Retinal pigment epithelial cell (primary cell): ENCODE data around the gene P2RY2.

Source experiments
- DNase-seq: peaks from one replicate; pipeline ENCODE4 v3.0.0-alpha.2; 2010; ENCODE audit warnings: low read depth
- H3K4me3 ChIP-seq: 2 replicates; pipeline ENCODE4 v1.5.1; 2011; ENCODE audit warnings: mild to moderate bottlenecking, low read length, control low read depth, moderate library complexity
- TF ChIP-seq, protein P1 (sequence below): conservative IDR thresholded peaks from 2 replicates; pipeline ENCODE4 v1.5.1; 2011; ENCODE audit warnings: low read depth, low read length, control low read depth, inconsistent platforms

P2RY2 gene

DNA sequence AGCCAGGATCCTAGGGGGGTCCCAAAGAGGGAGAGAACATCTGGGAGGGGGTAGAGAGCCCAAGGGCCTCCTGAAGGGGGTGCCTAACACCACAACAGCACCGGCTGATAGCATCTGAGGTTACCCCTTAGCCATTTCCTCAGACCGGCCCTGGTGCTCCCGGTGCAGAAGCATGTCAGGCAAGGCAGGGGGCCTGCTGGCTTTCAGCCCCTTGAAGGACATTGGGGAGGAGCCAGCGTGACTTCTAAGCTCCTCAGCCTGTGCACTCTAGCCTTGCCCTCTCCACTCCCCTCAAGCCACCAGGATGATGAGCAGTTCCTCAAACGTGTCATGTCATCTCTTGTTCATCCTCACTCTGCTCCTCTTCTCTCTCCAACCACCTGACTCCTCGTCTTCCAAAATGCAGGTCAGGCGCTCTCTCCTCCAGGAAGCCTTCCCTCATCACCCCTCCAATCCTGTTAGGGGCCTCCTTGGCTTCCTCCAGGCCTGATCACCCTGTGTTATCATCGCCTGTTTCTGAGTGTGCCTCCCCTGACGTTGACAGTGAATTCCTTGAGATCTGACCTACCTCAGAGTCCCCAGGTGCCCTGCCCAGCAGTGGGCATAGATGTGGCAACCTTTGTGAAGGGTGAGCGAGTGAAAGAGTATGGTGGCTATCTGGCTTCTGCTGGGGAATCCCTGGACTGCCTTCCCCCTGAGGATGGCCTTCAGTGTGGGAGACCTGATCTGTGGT, 6.1 kb downstream of the P2RY2 start:
- no peak for DNase-seq
- TF ChIP-seq, protein P1, sequence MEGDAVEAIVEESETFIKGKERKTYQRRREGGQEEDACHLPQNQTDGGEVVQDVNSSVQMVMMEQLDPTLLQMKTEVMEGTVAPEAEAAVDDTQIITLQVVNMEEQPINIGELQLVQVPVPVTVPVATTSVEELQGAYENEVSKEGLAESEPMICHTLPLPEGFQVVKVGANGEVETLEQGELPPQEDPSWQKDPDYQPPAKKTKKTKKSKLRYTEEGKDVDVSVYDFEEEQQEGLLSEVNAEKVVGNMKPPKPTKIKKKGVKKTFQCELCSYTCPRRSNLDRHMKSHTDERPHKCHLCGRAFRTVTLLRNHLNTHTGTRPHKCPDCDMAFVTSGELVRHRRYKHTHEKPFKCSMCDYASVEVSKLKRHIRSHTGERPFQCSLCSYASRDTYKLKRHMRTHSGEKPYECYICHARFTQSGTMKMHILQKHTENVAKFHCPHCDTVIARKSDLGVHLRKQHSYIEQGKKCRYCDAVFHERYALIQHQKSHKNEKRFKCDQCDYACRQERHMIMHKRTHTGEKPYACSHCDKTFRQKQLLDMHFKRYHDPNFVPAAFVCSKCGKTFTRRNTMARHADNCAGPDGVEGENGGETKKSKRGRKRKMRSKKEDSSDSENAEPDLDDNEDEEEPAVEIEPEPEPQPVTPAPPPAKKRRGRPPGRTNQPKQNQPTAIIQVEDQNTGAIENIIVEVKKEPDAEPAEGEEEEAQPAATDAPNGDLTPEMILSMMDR: no peak
- no peak overlapping the region for H3K4me3 ChIP-seq

DNA sequence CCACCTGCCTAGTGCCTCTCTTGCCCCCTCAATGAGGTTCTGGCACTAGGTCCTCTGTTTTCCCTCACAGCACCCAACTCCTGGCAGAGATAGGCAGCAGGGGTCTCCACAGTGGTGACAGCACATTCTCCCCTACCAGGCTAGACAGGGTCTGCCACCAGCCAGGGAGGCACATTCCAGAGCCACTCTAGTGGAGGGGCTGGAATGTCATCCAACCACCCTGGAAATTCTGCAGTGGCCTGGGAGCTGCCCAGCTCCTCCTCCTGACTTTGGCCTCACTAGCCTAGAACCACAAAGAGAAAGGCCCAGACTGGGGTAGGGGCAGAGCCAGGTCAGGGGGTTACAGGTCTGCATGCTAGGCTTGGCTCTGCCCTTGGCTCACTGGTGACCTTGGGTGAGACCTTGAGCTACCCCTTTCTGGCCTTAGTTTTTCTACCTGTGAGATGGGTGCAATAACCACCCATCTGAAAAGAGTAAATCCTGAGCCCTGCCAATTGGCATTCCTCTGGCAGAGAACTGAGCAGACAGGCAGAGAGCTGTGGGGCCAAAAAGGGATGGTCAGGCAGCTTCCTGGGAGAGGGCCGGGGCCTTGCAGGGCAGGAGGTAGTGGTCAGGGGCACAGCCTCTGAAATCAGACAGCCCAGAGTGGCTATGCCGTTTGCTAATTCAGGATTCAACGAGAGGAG, 7.1 kb downstream of the P2RY2 start:
- no peak overlapping the region for H3K4me3 ChIP-seq
- TF ChIP-seq, protein P1: no peak
- no peak for DNase-seq

DNA sequence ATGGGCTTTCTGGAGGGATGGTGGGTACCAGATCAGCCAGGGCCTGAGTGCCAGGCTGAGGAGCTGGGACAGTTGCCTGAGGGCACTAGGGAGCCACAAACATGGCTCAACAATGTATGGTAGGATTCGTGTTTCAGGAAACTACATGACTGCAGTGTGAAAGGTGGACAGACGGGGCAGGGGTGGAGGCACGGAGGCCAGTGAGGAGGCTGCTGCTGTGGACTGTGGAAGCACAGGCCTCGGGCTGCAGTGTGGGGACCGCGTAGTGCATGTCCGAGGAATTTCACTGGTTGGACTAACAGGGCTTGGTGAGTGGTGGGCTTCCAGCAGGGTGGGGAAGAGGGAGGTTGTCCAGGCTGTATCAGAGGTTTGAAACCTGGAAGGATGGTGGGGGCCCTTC, 7.8 kb downstream of the P2RY2 start:
- TF ChIP-seq, protein P1: no peak
- H3K4me3 ChIP-seq: no peak overlapping the region
- DNase-seq: no peak

DNA sequence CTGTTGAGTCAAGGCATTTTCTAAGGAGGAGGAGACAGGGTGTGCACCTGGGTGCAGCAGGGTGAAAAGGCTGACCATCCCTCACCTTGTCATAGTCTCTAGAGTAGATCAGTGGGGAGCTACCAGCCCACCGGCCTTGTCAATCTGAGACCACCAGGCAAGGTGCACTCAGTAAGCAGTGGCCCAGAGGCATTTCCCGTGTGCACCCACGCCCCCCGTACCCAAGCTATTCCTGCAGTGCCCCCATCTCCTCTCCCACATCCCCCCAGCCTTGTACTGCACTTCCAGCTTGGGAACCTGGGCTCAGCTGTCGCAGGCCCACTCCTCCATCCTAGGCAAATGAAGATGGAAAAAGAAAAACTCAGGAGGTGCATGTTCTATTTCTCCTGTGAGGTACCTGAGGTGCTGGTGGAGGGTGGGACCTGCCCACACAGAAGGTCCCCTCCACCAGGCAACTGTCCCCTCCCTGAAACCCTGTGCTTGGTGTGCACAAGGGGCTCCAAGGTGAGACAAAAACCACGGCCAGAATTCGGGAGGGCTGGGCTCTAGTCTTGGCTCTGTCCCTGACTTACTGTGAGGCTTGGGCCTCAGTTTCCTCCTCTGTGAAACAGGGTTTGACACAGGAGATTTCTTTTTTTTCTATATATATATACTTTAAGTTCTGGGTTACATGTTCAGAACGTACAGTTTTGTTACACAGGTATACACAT, 8.4 kb downstream of the P2RY2 start:
- H3K4me3 ChIP-seq: no peak overlapping the region
- no peak for DNase-seq
- TF ChIP-seq, protein P1: no peak

DNA sequence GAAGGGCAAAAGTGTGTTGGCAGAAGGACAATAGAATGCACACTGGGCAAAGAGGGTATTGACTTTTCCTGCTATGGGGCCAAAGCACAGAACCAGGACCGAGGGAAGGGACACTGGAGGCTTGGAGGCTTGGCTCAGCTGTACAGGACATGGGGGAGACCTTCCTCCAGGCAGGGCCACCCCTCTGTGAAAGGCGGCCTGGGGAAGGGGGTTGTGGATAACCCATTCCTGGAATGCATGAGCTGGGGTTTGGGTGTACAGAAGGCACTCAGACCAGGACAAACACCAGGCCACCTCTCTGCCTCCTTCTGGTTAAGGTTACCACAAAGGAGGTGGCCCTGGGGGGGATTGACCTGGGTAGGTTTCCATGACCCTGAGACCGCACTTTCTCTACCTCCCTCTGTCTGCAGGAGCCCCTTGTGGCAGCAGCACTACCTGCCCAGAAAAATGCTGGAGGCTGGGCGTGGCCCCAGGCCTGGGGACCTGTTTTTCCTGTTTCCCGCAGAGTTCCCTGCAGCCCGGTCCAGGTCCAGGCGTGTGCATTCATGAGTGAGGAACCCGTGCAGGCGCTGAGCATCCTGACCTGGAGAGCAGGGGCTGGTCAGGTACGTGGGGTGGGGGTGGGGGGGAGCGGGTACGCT, 9.6 kb downstream of the P2RY2 start:
- DNase-seq: no peak
- no peak overlapping the region for H3K4me3 ChIP-seq
- TF ChIP-seq, protein P1: no peak

DNA sequence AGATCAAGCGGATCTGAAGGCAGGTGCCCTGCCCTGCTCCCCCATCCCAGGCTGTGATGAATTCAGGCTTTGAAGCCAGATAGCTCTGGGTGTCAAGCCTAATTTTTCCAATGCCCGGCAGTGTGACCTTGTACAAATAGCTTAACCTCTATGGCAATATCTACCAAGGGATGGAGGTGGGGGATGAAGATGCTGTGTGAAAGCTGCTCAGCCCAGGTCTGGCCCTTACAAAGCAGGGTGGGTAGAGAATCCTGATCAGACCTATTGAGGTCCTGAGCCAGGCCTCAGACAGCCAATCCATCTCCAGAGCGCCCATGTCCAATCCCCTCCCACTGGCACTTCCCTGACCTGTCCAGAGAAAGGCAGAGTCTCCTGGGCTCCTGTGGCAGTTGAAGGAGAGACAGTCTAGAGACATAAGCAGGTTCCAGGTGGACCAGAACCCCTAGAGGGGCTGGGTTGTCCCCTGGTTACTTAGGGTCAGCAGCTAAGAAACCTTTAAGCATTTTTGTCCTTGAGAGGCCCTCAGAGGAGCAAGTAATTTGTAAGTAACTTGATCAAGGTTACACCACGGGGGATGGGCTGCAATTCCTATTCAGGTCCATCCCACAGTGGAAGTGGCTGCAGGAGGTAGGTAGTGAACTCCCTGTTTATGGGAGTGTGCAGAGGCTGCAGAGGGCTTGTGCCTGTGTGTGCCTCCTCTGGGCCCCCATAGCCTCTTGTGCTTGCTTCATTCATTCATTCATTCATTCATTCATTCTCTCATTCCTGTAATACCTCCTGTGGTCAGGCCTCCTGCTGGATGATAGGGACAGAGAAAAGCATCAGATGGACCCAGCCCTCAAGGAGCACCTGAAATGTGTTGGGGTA, 10.4 kb downstream of the P2RY2 start:
- TF ChIP-seq, protein P1: no peak
- no peak for DNase-seq
- no peak overlapping the region for H3K4me3 ChIP-seq
